CD4-positive, alpha-beta T cell treated with Interleukin-6 for 4 hours (primary cell): ENCODE results near the gene COX11.

Experiments used
- DNase-seq: peaks from one replicate; pipeline ENCODE4 v3.0.0-alpha.2; 2020; ENCODE audit warnings: mixed read lengths

Gene COX11

DNA sequence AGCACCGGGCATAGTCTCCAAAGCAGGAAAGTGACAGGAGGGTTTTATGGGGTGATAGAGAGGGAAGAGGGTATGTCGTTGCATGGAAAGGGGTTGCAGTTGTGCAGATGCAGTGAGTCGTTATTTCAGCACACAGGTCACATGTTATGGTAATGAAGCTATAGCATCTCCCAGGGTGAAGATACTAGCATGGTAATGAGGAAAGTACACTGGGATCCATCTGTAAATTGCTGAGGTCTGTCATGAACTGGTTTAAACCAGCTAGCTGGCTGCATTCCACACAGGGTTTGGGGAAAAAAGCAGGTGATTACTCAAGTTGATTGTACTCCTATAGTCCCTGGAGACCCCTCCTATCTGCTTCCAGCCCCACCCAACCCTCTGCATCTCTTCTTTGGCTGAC, 11.7 kb downstream of the COX11 start:
- no peak for DNase-seq

DNA sequence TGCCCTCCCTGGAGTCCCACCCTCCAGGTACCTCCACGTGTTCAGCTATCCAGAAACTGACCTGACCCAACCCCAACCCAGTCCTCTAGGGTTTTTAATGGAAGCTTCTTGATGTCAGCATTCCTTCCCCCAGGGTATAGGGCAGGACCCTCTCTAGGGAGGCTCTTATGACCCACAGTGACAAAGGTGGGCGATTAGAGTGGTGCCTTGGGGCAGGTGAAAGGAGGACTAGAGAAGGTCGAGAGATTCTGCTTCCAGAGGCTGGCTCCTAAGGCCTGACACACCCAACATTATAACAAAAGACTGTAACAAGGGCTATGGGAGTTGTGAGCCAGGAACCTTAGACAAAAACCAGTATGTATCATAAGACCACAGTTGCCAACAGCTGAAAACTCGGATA, 17.2 kb downstream of the COX11 start:
- no peak for DNase-seq

DNA sequence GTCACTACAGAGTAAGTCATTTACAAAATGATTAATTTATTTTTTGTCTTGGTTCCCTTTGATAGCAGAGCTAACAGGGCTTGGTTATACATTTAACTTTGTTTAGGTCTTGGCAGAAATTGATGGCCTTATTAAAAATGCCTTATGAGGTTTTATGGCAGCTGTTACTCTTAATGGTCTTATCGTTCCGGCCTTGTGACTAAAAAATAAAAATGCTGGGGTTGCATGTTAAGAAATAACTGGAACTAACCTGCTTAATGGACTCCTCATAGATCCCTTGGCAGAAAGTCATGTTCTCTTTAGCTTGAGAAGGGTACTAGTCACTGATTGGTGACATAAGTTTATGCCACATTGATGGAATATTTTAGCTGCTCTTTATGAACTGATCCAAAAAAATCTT, 18.3 kb downstream of the COX11 start:
- no peak for DNase-seq

DNA sequence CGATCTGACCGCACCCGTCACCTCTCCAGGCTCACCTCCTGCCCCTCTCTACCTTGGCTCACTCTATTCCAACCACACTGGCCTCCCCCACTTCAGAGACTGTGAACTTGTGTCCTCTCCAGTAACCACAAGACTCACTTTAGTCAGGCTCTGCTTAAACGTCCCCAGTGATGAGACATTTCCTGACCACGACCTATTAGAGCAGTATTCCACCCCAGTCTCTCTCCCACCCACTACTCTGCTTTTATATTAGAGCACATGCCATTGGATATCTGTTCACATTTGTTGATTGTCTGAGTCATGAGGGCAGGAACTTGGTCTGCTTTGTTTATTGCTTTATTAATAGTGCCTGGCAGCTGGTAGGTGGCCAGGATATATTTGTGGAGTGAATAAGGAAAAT, 20.1 kb downstream of the COX11 start:
- no peak for DNase-seq

DNA sequence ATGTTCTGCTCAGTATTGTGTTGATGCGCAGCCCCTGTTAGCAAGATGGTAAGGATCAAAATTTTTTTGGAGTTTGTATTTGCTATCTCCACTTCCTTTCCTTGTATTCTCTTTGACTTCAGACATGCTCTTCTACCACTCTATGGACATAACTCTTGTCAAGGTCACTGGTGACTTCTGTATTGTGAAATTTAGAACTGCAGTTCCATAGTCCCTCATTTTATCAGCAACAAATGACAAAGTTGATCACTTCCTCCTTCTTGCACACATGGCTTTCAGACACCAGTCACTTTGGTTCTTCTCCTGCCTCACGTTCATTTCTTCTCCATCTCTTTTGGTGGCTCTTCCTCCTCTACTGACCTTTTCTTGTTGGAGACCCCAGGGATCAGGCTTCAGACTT, 21.1 kb downstream of the COX11 start:
- DNase-seq, result no peak

DNA sequence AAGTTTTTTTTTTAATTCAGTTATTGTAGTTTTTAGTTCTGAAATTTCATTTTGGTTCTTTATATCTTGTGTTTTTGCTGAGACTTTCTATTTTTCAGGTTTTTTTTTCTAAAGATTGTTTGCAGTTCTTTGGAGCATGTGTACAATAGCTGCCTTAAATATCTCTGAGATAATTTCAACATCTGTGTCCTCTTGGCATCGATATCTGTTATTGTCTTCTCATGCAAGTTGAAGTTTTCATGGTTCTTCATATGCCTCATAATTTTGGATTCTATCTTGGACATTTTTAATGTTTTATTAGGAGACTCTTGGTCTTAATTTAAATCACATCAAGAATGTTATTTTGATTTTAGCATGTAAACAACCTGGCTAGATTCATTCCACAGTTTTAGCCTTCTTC, 22.8 kb downstream of the COX11 start:
- DNase-seq, result no peak

DNA sequence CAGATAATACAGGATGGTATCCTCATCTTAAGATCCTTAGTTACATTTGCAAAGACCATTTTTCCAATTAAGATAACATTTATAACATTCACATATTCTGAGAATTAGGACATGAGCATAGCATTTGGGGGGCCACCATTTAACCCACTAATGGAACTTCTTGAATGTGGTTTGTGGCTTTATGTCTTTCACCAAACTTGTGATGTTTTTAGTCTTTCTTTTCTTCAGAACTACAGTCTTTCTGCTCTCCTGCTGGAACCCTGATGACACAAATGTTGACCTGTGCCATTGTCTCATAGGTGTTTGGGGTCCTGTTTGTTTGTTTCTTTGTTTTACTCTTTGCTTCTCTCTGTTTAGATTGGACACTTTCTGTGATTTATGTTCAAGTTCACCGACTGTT, 23.2 kb downstream of the COX11 start:
- DNase-seq, result no peak

DNA sequence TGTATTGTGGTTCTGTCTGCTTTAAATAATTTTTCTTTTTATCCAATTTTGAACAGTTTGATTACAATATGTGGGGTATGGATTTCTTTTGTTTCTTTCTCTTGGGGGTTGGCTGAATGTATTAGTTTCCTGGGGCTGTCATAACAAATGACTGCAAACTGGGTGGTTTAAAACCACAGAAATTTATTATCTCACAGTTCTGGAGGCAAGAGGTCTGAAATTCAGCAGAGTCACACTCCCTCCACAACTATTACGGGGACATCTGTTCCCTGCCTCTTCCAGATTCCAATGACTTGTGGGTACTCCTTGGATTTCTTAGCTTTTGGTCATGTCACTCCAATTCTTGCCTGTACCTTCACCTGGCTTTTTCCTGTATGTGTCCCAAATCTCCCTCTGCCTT, 23.7 kb downstream of the COX11 start:
- DNase-seq, result no peak

DNA sequence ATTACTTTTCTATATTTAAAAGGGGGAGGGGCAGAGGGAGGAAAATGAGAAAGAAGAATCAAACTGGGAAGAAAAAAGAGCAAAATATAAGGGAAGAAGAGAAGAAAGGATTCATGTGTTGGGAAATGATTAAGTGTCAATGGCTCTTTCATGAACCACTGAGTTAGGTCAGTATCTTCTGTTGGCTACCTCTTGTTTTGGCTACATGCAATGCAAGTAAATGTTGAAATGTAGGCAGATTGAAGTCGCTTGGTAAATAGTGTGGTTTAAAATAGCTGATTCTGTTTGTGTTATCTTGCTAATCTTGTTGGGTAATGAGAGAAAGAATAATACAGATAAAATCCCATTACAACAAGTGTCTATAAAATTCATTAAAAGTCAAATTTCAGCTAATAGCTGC, 27.2 kb downstream of the COX11 start:
- DNase-seq, result no peak

DNA sequence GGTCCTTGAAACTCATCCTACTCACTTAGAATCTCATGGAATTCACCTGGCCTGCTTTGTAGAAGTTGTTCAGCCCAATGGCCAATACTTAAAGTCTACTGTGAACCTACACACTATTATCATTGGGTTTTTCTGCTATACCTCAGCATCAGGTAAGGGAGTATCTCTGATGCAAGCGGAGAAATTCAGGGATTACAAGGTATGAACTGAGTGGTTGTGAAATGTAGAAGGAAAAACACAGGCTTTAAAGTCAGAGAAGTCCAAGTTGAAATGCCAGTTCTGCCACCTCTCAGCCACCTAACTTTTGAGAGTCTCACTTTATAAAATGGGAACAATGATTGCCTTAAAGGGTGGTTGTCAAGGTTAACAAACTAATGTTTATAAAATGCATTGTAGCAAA, 31.0 kb downstream of the COX11 start:
- no peak for DNase-seq

DNA sequence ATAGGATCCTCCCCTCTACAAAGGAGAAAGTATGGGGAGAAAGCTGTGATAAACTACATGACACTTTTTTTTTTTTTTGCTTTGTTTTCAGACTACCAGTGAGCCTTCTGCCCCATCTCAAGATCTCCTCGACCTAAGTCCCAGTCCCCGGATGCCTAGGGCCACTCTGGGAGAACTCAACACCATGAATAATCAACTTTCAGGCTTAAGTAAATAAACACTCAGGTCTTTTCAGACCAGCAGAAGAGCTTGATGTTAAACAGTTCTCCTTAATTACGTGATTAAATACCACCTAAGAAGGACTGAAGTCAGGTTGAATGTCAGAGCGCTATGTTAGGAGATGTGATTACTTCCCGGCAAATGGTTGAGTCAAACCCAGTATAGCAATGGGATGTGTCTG, 31.4 kb downstream of the COX11 start:
- DNase-seq, result no peak

DNA sequence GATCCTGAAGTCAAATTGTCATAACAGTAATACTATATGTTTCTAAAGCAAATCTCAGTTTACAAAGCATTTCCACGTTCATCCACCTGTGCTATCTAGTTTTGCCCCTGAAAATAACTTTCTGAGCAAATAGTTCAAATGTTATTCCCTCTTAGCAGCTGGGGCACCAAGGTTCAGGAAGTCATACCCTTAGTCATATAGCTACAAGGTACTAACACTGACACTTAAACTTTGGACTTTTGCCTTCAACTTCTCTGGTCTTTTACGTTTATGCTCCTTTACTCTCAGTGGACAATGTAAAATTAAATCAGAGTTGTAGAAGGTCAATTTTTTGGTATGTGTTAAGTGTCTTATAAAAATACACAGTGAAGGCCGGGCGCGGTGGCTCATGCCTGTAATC, 33.0 kb downstream of the COX11 start:
- no peak for DNase-seq

DNA sequence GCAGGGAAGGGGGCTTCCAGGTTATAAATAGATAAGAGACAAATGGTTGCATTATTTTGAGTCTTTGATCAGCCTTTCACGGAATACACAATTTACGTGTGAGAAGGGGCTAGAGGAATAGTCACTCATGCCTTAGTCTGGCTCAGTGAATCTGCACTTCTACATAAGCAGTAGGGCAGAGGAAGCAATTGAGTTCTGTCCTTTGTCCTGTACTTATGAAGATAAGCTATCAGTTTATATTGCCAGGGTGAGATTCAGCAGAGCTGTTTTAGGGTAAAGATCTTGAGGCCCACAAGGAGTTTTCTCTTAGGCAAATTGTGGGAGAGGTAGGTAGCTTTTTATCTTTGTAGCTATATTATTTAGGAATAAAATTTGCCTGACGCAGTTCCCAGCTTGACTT, 34.5 kb downstream of the COX11 start:
- DNase-seq, result no peak

DNA sequence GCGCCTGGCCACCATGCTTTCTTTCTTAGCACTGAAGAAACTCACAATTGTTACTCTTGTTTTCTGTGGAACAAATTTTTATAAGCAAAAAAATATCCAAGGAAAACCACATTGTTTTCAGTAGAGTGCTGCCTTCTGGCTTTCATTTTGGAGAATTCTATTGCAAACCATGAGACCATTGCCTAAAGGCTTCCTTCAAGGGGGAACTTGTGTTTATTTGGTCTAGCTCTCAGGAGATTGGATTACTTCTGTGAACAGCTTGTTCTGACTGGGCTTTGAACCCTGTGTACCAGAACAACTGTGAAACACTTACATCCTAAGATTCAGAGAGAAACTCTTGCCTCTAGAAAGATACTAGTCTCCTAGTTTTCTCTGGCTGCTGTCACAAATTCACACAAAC, 35.7 kb downstream of the COX11 start:
- DNase-seq, result no peak

DNA sequence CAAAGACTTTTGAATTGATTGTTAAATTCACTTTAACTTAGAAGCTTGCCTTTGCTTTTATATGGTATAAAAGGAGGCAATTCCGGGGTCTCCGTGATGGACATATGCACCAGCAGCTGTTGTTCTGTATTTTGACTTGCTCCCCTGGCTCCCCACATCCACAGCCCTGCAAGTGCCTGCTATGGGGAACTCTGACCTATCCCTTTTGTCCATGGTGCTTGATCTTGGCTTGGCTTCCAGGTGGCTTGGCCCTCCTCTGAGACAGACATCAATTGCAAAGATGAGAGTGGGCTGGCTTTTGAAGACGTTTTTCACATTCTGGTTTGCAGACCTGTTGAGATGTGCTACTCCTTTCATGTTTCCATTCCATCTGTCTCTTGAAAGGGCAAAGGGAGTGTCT, 40.9 kb downstream of the COX11 start:
- DNase-seq, result no peak

DNA sequence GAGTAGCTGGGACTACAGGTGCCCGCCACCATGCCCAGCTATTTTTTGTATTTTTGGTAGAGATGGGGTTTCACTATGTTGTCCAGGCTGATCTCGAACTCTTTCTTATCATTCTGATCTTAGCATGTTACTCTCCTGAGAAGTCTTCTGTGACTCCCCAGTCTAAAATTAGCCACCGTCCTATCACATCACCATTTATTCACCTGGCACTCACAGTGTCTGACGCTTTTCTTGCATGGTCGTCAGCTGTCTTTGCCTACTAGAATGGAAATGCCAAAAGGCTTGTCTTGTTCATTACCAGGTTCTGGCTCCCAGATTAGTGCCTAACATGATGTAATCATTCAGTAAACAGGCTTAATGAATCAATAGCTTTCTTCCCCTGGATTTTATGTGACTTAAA, 44.0 kb downstream of the COX11 start:
- DNase-seq, result no peak

DNA sequence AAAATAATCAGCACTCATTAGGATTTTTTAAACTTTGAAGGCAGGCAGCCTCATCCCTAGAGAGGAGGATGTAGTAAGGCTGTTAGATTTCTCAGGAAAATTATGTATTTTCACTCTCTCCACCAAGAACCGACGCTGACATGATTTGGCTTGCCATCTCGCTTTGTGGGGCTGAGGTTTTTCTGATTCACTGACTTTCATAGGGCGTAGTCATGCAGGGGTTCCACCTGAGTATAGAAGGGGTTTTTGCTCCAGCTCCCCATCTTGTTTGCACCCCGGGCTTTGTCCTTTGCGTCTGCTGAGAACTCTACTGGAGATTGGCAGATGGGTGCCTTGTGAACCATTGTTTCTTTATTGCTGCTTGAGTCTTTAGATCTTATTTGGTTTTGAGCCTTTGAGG, 47.6 kb downstream of the COX11 start:
- DNase-seq, result no peak

DNA sequence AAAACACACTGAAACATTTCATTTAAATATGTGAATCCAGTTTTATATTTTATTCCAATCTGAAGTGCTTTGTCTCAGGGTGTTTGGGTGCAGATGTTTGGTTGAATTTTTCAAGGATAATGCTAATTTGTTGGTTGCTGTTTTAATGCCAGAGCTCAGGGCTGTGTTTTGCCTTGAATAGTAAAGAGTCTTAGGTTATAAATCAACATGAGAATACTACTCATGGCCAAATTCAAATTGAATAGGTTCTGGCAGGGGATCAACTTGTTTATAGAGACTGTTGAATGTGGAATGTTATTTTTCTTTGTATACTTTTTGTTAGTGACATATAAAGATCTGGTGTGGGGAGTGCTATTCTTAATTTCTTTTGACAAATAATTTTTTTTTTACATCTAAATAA, 49.0 kb downstream of the COX11 start:
- DNase-seq, result no peak

DNA sequence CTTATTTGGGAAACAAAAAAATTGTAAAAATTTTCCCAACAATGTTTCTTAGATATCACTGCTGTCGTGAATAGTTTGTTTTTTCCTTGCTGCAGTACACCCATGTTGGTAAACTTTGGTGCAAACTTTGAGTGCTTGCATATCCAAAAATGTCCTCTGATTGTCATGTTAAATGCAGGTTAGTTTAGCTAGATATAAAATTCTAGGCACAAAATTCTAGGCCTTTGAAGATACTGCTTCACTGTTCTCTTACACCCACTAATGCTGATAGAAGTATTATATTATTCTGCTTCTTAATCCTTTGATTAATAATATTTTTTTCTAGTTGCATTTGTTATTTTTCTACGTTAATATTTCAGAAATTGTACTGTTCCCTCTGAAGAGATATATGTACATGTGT, 51.7 kb downstream of the COX11 start:
- DNase-seq, result no peak
